Neural progenitor cell (in vitro differentiated cells): Measurements from ENCODE around the gene AQP5. TPM values are rescaled to one million over a fixed set of nuclear protein-coding genes. Genes with fewer than 3 reads are reported as not detected.

ENCODE experiments used
- DNase-seq: peaks from one replicate; pipeline ENCODE4 v3.0.0-alpha.2; 2016; ENCODE audit warnings: low spot score
- H2AFZ ChIP-seq: fragments of 200-600 bp; sonication (generic); replicated peaks from 2 replicates; pipeline ENCODE4 v1.6.1; 2016; ENCODE audit warnings: antibody characterized with exemption
- H3F3A ChIP-seq: fragments of 200-600 bp; sonication (generic); 2 replicates; pipeline ENCODE4 v1.6.1; 2016; ENCODE audit warnings: antibody characterized with exemption, low read depth
- H3K27ac ChIP-seq: fragments of 200-600 bp; sonication (generic); 2 replicates; pipeline ENCODE4 v1.5.1; 2016; ENCODE audit warnings: mild to moderate bottlenecking
- H3K27me3 ChIP-seq: fragments of 200-600 bp; sonication (generic); 2 replicates; pipeline ENCODE4 v1.6.1; 2016; ENCODE audit warnings: mild to moderate bottlenecking, moderate library complexity
- H3K36me3 ChIP-seq: fragments of 200-600 bp; sonication (generic); 2 replicates; pipeline ENCODE4 v1.5.1; 2016
- H3K4me1 ChIP-seq: fragments of 200-600 bp; sonication (generic); 2 replicates; pipeline ENCODE4 v1.6.1; 2016; ENCODE audit warnings: mixed run types
- H3K4me2 ChIP-seq: fragments of 200-600 bp; sonication (generic); 2 replicates; pipeline ENCODE4 v1.6.1; 2016
- H3K4me3 ChIP-seq: fragments of 200-600 bp; sonication (generic); 2 replicates; pipeline ENCODE4 v1.5.1; 2016
- H3K79me2 ChIP-seq: fragments of 200-600 bp; sonication (generic); 2 replicates; pipeline ENCODE4 v1.6.1; 2016; ENCODE audit warnings: low read depth
- H3K9ac ChIP-seq: fragments of 200-600 bp; sonication (generic); 2 replicates; pipeline ENCODE4 v1.6.1; 2016
- H3K9me3 ChIP-seq: fragments of 200-600 bp; sonication (generic); 2 replicates; pipeline ENCODE4 v1.5.1; 2016; ENCODE audit warnings: low read depth
- H4K20me1 ChIP-seq: fragments of 200-600 bp; sonication (generic); 2 replicates; pipeline ENCODE4 v1.6.1; 2016; ENCODE audit warnings: low read depth
- H3K27ac Mint-ChIP-seq: 3 replicates; pipeline ENCODE4 v1.8.0; 2021; ENCODE audit warnings: mixed read lengths
- H3K27me3 Mint-ChIP-seq: 2 replicates; pipeline ENCODE4 v1.8.0; 2022; ENCODE audit warnings: low read depth, mild to moderate bottlenecking, inconsistent platforms, moderate library complexity, mixed read lengths; ENCODE audit not compliant: insufficient read depth
- H3K36me3 Mint-ChIP-seq: 3 replicates; pipeline ENCODE4 v1.8.0; 2021; ENCODE audit warnings: mixed read lengths
- H3K4me1 Mint-ChIP-seq: 3 replicates; pipeline ENCODE4 v1.8.0; 2021; ENCODE audit warnings: mixed read lengths
- H3K4me3 Mint-ChIP-seq: 3 replicates; pipeline ENCODE4 v1.8.0; 2021; ENCODE audit warnings: mild to moderate bottlenecking, moderate library complexity, mixed read lengths
- H3K9me3 Mint-ChIP-seq: 3 replicates; pipeline ENCODE4 v1.8.0; 2020; ENCODE audit warnings: mixed read lengths
- EZH2 ChIP-seq: fragments of 200-600 bp; sonication (generic); IDR thresholded peaks from 2 replicates; pipeline ENCODE4 v1.6.1; 2017; ENCODE audit warnings: antibody characterized with exemption, mild to moderate bottlenecking, moderate library complexity
- EZH2phosphoT487 ChIP-seq: fragments of 200-600 bp; sonication (generic); IDR thresholded peaks from 2 replicates; pipeline ENCODE4 v1.6.1; 2017; ENCODE audit warnings: antibody characterized with exemption
- total RNA-seq: library from RNA; depleted of rRNA; stranded (reverse); fragments of >200 nt; gene quantifications from 2 replicates; pipeline ENCODE4 v1.2.3, GENCODE V29; 2015; ENCODE audit warnings: low replicate concordance
- TF ChIP-seq, protein P1 (sequence below): fragments of 200-600 bp; sonication (generic); IDR thresholded peaks from 2 replicates; pipeline ENCODE4 v1.5.1; 2017; ENCODE audit warnings: antibody characterized with exemption, mild to moderate bottlenecking

AQP5 gene
- total RNA-seq, 1 donor from 2014 or later = not detected

DNA sequence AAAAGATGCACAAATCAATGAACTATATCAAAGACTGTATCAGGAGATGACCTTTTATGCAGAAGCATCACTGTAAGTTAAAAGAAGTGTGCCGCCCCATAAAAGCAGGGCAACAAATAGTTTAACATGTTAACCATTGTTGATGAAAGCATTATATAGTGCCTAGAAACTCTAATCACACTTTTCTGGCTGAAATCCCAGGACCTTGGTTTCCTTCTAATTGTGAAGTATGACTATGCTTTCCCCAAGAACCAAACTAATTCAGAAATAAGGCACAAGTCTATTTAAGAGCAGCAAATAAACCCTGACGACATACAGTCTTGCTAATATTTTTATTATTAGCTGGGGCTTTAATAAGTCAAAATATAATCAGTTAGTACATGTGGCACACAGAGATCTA is 41.9 kb downstream of the AQP5 start:
- peaks cover 4% of the 10 kb centered on the region for H3F3A ChIP-seq
- Mint-ChIP-seq H3K27ac (no peak overlapping the region), H3K4me3 (no peak overlapping the region), H3K9me3 (no peaks in the 10 kb centered on the region), H3K36me3 (peaks cover 32% of the 10 kb centered on the region), H3K4me1 (peaks cover 5% of the 10 kb centered on the region), H3K27me3 (no peaks in the 10 kb centered on the region)
- H3K4me3 ChIP-seq = no peak overlapping the region
- no peak overlapping the region for H3K9ac ChIP-seq
- no peak overlapping the region for H3K4me2 ChIP-seq
- no peak overlapping the region for H2AFZ ChIP-seq
- TF ChIP-seq, protein P1, sequence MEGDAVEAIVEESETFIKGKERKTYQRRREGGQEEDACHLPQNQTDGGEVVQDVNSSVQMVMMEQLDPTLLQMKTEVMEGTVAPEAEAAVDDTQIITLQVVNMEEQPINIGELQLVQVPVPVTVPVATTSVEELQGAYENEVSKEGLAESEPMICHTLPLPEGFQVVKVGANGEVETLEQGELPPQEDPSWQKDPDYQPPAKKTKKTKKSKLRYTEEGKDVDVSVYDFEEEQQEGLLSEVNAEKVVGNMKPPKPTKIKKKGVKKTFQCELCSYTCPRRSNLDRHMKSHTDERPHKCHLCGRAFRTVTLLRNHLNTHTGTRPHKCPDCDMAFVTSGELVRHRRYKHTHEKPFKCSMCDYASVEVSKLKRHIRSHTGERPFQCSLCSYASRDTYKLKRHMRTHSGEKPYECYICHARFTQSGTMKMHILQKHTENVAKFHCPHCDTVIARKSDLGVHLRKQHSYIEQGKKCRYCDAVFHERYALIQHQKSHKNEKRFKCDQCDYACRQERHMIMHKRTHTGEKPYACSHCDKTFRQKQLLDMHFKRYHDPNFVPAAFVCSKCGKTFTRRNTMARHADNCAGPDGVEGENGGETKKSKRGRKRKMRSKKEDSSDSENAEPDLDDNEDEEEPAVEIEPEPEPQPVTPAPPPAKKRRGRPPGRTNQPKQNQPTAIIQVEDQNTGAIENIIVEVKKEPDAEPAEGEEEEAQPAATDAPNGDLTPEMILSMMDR = no peak
- TF ChIP-seq EZH2 = no peak
- no peak for TF ChIP-seq EZH2phosphoT487
- H3K79me2 ChIP-seq = peaks cover 13% of the 10 kb centered on the region
- no peak overlapping the region for H3K27ac ChIP-seq
- H3K9me3 ChIP-seq = no peaks in the 10 kb centered on the region
- H4K20me1 ChIP-seq = peaks cover 16% of the 10 kb centered on the region
- peaks cover 7% of the 10 kb centered on the region for H3K36me3 ChIP-seq
- H3K4me1 ChIP-seq = no peaks in the 10 kb centered on the region
- H3K27me3 ChIP-seq = no peaks in the 10 kb centered on the region
- no peak for DNase-seq

GRCh38 chr12:50004696-50005095 is 43.0 kb downstream of the AQP5 start:
- no peak overlapping the region for H2AFZ ChIP-seq
- Mint-ChIP-seq H3K36me3 (peaks cover 25% of the 10 kb centered on the region), H3K4me1 (peaks cover 5% of the 10 kb centered on the region), H3K4me3 (no peak overlapping the region), H3K27me3 (no peaks in the 10 kb centered on the region), H3K27ac (no peak overlapping the region), H3K9me3 (no peaks in the 10 kb centered on the region)
- no peak overlapping the region for H3K4me3 ChIP-seq
- H4K20me1 ChIP-seq = peaks cover 23% of the 10 kb centered on the region
- H3K9me3 ChIP-seq = no peaks in the 10 kb centered on the region
- no peak overlapping the region for H3K9ac ChIP-seq
- TF ChIP-seq EZH2 (no peak), EZH2phosphoT487 (no peak)
- TF ChIP-seq, protein P1 = no peak
- H3K27ac ChIP-seq = no peak overlapping the region
- no peaks in the 10 kb centered on the region for H3K4me1 ChIP-seq
- H3K79me2 ChIP-seq = peaks cover 23% of the 10 kb centered on the region
- H3F3A ChIP-seq = peaks cover 4% of the 10 kb centered on the region
- no peaks in the 10 kb centered on the region for H3K27me3 ChIP-seq
- no peak overlapping the region for H3K4me2 ChIP-seq
- no peak for DNase-seq
- H3K36me3 ChIP-seq = peaks cover 7% of the 10 kb centered on the region

GRCh38 chr12:50005175-50005574 is 43.5 kb downstream of the AQP5 start:
- no peak overlapping the region for H3K27ac Mint-ChIP-seq
- Histone ChIP-seq H4K20me1 (peaks cover 28% of the 10 kb centered on the region), H3K4me2 (no peak overlapping the region), H3K4me3 (no peak overlapping the region), H3K27me3 (no peaks in the 10 kb centered on the region), H3K4me1 (no peaks in the 10 kb centered on the region), H3F3A (peaks cover 4% of the 10 kb centered on the region), H3K36me3 (peaks cover 7% of the 10 kb centered on the region), H3K79me2 (peaks cover 27% of the 10 kb centered on the region), H3K9me3 (no peaks in the 10 kb centered on the region), H3K9ac (no peak overlapping the region), H3K27ac (no peak overlapping the region), H2AFZ (no peak overlapping the region)
- no peak for TF ChIP-seq EZH2
- TF ChIP-seq, protein P1 = no peak
- no peak for TF ChIP-seq EZH2phosphoT487
- peaks cover 5% of the 10 kb centered on the region for H3K4me1 Mint-ChIP-seq
- no peak for DNase-seq
- H3K27me3 Mint-ChIP-seq = no peaks in the 10 kb centered on the region
- no peaks in the 10 kb centered on the region for H3K9me3 Mint-ChIP-seq
- H3K36me3 Mint-ChIP-seq = peaks cover 25% of the 10 kb centered on the region
- H3K4me3 Mint-ChIP-seq = no peak overlapping the region
